ENCODE measurements around the gene KLF13. TPM values are rescaled to one million over a fixed set of nuclear protein-coding genes. Genes with fewer than 3 reads are reported as not detected.

Gene KLF13
- total RNA-seq, 2 donors from 2014 or later = 25.7 to 38.4 TPM

DNA sequence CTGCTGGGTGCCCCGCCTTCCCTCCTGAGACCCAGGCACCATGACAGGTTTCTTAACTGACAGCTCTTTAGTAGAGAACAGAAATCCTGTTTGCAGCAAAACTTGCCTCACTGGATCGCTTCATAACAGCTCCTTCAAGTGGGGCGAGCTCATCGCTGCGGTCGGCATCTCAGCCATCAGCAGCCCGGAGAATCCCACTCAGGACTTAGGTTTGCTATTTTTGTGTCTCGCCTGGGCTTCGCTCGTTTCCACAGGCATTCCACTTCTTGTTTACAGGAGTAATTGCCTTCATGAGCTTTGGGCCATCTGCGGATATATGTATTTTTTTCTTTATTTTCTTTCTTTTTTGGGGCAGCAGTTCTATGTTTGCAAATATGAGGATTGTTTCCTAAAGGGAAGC is 15.7 kb downstream of the KLF13 start:
- no peaks in the 10 kb centered on the region for H3K27me3 ChIP-seq
- 90 to 95% methylated on average over 11 of the region's 11 CpGs for WGBS, 2 donors
- H3K36me3 ChIP-seq (replicated peaks in 1 of 2; ENCODE audit: insufficient read depth in 1 of 2, low read depth in 2 of 2) = no peaks in the 10 kb centered on the region
- peaks cover 100% of the 10 kb centered on the region for H3K4me1 ChIP-seq
- peak overlapping the region in 2 of 4 donors; percentile 27 to 74 for H3K27ac ChIP-seq
- ATAC-seq (no peak), DNase-seq (no peak)
- no peaks in the 10 kb centered on the region for H3K9me3 ChIP-seq
- intact Hi-C loops (cut with DNase I) = no loop called here
- H3K4me3 ChIP-seq = no peak overlapping the region
- TF ChIP-seq, protein P1, sequence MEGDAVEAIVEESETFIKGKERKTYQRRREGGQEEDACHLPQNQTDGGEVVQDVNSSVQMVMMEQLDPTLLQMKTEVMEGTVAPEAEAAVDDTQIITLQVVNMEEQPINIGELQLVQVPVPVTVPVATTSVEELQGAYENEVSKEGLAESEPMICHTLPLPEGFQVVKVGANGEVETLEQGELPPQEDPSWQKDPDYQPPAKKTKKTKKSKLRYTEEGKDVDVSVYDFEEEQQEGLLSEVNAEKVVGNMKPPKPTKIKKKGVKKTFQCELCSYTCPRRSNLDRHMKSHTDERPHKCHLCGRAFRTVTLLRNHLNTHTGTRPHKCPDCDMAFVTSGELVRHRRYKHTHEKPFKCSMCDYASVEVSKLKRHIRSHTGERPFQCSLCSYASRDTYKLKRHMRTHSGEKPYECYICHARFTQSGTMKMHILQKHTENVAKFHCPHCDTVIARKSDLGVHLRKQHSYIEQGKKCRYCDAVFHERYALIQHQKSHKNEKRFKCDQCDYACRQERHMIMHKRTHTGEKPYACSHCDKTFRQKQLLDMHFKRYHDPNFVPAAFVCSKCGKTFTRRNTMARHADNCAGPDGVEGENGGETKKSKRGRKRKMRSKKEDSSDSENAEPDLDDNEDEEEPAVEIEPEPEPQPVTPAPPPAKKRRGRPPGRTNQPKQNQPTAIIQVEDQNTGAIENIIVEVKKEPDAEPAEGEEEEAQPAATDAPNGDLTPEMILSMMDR (IDR thresholded peaks at IDR 0.05) = no peak
- no peak for TF ChIP-seq POLR2A (IDR thresholded peaks at IDR 0.05)

DNA sequence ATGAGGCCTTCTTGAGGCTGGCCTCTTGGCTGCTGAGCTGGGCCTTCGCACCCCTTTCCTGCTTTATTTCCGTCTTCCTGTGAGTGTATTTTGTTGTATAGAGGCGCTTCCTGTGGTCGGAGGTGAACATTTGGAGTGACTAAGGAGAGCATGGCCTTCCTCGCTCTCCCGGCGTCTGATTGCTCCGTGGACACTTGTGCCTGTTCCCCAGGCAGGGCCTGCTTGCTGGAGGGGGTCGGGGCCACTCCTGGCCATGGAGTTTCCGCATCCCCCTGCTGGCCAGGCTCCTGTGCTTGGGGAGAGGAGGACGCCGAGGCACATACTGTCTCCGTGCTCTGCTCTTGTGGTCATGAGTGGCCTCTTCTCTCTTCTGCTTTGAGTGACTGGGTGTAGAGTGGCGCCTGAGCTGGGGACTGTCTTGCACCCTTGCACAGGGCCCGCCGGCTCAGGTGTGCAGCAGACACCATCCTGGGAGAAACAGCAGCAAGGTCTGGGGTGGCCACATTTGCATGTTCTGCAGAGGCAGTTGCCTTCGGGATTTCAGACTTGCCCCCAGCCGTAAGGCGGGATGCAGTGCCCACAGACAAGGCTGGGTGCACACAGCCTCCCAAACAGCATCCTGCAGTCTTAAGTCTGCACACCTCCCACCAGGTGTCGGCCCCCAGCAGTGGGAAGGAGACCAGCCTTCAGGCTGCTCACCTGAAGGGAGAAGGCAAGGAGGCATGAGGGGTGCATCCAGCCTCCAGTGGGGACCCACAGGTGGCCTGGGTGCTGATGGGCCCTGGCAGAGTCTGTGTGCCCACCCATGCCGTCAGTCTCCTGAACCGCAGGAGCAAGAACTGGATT is 16.4 kb downstream of the KLF13 start:
- ATAC-seq (no peak), DNase-seq (no peak)
- intact Hi-C loops (cut with DNase I) = no loop called here
- Histone ChIP-seq H3K36me3 (replicated peaks in 1 of 2; ENCODE audit: insufficient read depth in 1 of 2, low read depth in 2 of 2) (no peaks in the 10 kb centered on the region), H3K27me3 (no peaks in the 10 kb centered on the region), H3K27ac (peak overlapping the region; percentile 1 to 76 (median 54)), H3K4me1 (peaks cover 95% of the 10 kb centered on the region), H3K9me3 (no peaks in the 10 kb centered on the region), H3K4me3 (no peak overlapping the region)
- 76 to 90% methylated on average over 19 to 22 of the region's 22 CpGs for WGBS, 2 donors
- TF ChIP-seq POLR2A (IDR thresholded peaks at IDR 0.05) = no peak
- TF ChIP-seq, protein P1 (IDR thresholded peaks at IDR 0.05) = no peak

DNA sequence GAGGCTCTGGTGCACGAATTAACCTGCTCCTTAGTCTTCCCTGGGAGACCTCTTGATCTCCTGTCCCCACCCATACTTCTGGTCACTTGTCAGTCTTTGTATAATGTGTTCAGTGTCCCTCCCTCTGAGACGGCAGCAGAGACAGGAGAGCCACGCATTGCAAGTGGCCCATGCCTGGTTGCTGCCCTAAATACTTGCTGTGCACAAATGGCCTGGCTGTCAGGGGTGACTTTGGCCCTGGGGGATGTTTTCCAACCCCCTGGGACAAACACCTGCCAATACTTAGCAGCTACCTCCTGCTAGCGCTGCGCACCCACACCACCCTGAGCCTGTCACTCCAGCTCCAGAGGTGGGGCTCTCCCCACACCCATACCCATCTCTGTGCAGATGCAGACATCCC is 17.2 kb downstream of the KLF13 start:
- no peak for DNase-seq
- Histone ChIP-seq H3K27ac (peak overlapping the region; percentile 33 to 76 (median 72)), H3K36me3 (replicated peaks in 1 of 2; ENCODE audit: insufficient read depth in 1 of 2, low read depth in 2 of 2) (no peaks in the 10 kb centered on the region), H3K4me1 (peaks cover 91% of the 10 kb centered on the region), H3K4me3 (no peak overlapping the region), H3K27me3 (no peaks in the 10 kb centered on the region), H3K9me3 (no peaks in the 10 kb centered on the region)
- ATAC-seq = no peak
- 48 to 68% methylated on average over 4 to 5 of the region's 5 CpGs for WGBS, 2 donors
- intact Hi-C loops (cut with DNase I) = no loop called here
- TF ChIP-seq, protein P1 (IDR thresholded peaks at IDR 0.05) = no peak
- TF ChIP-seq POLR2A (IDR thresholded peaks at IDR 0.05) = no peak

DNA sequence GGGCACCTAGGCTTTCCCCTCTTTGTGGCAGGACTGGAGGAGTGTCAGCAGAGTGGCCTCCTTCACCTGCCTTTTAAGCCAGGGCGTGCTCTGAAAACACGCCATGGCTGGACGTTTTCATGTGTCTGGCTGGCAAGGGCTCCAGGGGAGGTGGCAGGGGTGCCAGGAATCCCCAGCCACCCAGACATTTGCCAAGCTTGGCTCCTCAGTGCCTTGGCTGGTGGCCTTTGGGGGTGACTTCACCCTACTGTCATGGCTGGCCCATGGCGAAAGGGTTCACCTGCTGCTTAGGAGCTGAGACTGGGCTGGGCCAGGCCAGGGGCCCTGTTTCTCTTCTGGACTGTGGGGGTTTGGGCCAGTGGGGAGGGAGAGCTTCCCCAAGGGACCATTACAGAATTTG is 17.6 kb downstream of the KLF13 start:
- intact Hi-C loops (cut with DNase I) = no loop called here

More for the DNA sequence above, 17.6 kb downstream of the KLF13 start:
- 38% methylated on average over 4 of the region's 4 CpGs; no CpG with 5 or more reads in 1 of the 2 donors for WGBS, 2 donors
- Histone ChIP-seq H3K27ac (peak overlapping the region; percentile 33 to 76 (median 72)), H3K4me1 (peaks cover 91% of the 10 kb centered on the region), H3K4me3 (no peak overlapping the region), H3K36me3 (replicated peaks in 1 of 2; ENCODE audit: insufficient read depth in 1 of 2, low read depth in 2 of 2) (no peaks in the 10 kb centered on the region), H3K27me3 (no peaks in the 10 kb centered on the region), H3K9me3 (no peaks in the 10 kb centered on the region)
- ATAC-seq = peak; percentile 51
- DNase-seq = peak; percentile 48 to 61 (median 56)
- TF ChIP-seq, protein P1 (IDR thresholded peaks at IDR 0.05) = no peak
- no peak for TF ChIP-seq POLR2A (IDR thresholded peaks at IDR 0.05)

Data from body of pancreas (tissue), 4 donors.